GM19043 (cell line): ENCODE results near the gene MRPS27.

Source experiments
- ATAC-seq: cut with Tn5 transposase; IDR thresholded peaks from one replicate; pipeline ENCODE4 v1.9.1; 2021; ENCODE audit warnings: low read depth; ENCODE audit not compliant: unreplicated experiment

Gene MRPS27

GRCh38 chr5:72206994-72207393 lies 113.0 kb downstream of the MRPS27 start:
- no peak for ATAC-seq

DNA sequence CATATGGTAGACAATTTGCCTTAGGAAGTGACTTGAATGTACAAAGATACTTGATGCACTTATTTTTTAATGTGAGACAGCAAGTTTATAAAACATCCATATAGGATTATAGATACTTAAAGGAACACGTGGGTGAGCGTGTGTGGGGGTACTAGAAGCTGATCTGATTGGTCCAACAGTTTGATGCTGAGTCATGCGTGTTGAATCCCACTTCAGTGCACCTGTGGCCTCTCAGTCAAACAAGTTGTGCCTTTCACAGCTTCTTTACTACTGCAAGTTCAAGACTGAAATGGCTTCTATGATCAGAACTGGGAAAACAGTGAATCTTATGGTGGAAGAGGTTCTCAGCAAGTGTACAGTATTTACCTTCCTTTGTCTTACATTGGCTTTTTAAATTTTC lies 113.9 kb downstream of the MRPS27 start:
- no peak for ATAC-seq

DNA sequence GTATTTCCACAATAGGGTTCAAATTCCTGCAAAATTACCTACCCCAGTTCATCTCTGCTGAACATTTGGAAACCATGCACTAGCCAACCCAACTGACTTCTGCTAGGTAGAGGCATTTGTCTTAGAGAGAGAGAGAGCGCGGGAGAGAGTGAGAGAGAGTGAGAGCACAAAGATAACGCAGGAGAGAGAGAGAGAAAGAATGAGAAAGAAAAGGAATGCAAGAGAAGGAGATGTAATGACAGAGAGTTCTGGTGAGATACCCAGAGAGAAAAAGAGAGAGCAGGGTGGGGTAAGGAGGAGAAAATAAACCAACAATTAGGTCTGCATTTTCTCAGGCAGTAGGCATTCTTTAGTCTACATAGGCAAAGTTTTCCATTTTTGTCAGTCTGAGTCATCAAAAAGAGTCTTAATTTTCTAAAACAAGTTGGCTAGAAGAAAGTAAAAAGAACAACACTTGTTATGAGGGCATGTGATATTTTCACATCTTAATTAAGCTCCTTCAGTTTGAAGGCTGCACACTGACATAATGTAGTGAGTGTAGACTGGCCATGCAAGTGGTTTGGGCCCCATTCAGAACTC lies 114.5 kb downstream of the MRPS27 start:
- no peak for ATAC-seq

- no peak for ATAC-seq
Observed at GRCh38 chr5:72204946-72205345, 115.1 kb downstream of the MRPS27 start.

GRCh38 chr5:72203251-72203845 lies 116.7 kb downstream of the MRPS27 start:
- no peak for ATAC-seq

GRCh38 chr5:72202331-72202825 lies 117.7 kb downstream of the MRPS27 start:
- ATAC-seq: no peak

- no peak for ATAC-seq
Observed at GRCh38 chr5:72199681-72200080, 120.4 kb downstream of the MRPS27 start.

DNA sequence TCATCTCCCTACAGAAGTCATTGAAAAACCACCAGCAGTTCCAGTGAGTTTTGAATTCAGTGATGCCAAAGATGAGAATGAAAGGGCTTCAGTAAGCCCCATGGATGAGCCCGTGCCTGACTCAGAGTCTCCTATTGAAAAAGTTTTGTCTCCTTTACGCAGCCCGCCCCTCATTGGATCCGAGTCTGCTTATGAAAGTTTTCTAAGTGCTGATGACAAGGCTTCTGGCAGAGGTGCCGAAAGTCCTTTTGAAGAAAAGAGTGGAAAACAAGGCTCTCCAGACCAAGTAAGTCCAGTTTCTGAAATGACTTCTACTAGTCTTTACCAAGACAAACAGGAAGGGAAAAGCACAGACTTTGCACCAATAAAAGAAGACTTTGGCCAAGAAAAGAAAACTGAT lies 122.6 kb downstream of the MRPS27 start:
- no peak for ATAC-seq

- no peak for ATAC-seq
Observed at GRCh38 chr5:72195581-72195980, 124.5 kb downstream of the MRPS27 start.

DNA sequence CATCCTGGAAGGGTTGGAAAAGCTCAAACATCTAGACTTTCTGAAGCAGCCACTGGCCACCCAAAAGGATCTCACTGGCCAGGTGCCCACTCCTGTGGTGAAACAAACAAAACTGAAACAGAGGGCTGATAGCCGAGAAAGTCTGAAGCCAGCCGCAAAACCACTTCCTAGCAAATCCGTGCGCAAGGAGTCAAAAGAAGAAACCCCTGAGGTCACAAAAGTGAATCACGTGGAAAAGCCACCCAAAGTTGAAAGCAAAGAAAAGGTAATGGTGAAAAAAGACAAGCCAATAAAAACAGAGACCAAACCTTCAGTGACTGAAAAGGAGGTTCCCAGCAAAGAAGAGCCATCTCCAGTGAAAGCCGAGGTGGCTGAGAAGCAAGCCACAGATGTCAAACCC lies 125.2 kb downstream of the MRPS27 start:
- ATAC-seq: peak; percentile 97

- no peak for ATAC-seq
Observed at GRCh38 chr5:72191404-72191803, 128.6 kb downstream of the MRPS27 start.

DNA sequence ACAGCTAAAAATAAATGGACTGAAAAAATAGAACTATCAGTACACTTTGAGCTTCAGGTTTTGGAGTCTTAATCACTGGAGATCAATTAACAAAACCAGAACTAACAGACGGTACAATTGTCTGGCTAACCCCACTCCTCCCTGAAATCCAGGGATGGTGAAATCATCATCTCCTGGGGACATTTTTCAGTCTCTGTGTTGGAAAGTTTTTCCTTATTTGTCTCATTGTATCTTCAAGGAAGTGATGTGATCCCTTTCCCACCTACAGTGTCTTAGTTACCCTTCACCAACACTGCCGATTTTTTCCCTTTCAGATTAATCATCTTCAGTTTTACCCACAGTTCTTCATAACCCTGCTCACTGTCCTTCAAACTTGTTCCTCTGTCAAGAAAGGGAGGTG lies 130.9 kb downstream of the MRPS27 start:
- ATAC-seq: no peak

DNA sequence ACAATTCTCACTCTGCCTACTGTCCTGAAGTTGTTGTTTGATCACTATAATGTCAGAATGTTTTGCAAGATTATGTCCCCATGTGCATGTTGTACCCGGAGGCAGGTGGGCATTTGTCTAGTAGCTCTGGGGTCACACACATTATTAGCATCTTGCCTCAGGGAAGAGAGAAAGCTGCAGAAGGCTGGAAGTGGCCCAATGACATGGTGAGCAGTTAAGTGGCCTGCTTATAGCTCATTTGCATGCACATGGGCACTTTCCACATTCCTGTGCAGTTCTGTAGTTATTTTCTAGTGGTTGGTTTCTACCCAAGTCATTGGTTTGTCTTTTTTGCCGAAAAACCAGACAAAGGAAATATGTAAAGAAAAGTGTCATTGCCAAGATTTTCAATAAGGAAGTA lies 131.9 kb downstream of the MRPS27 start:
- ATAC-seq: no peak

DNA sequence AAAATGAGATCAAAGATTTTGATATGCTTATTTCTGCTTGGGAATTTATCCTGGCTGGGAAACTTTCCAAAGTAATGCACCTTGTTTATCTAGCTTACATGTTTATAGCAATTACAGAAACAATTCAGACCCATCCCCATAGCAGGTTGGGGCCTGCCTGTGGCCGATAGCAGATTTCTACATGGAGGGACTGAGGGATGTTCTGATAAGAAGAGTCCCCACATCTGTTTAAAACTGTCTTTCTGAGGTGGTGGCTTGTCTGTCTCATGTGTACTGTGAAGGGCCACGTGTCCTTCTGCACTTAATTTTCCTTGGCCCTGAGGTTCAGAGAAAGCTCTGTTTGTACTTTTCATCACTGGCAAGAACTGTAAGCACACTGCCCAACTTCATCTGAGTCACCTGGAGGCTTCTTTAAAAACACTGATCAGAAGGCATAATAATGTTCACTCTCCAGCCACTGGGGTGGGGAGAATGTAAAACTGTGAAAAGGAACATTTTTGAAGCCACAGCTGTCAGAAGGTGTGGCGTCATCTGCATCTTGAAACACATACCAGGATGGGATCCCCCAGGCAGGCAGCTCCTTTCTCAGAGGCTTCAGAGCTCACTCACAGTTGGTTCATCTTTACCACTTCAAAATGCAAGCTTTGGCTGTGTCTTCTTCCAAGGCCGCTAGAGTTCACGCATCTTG lies 132.5 kb downstream of the MRPS27 start:
- ATAC-seq: no peak

- ATAC-seq: no peak
Observed at GRCh38 chr5:72185496-72186329, 134.3 kb downstream of the MRPS27 start.

GRCh38 chr5:72184408-72184807 lies 135.6 kb downstream of the MRPS27 start:
- no peak for ATAC-seq

DNA sequence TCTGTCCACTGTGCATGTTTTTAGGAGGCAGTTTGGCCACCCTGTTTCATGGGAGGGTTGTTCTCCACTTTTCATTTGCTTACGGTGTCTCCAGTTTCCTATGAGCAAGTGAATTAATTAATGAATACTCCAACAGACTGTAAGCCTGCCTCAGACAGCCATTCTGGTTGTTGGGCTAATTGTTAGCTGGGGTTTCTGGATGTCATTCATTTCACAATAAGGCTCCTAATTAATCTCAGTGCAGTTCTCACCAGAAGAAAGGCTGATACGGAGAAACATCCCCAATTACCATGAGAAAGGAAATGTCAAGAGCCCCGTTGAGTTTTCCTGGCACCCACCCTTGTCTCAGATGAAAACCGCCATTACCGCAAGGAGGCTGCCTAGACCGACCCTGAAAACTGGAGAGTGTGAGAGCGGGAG lies 136.9 kb downstream of the MRPS27 start:
- no peak for ATAC-seq

DNA sequence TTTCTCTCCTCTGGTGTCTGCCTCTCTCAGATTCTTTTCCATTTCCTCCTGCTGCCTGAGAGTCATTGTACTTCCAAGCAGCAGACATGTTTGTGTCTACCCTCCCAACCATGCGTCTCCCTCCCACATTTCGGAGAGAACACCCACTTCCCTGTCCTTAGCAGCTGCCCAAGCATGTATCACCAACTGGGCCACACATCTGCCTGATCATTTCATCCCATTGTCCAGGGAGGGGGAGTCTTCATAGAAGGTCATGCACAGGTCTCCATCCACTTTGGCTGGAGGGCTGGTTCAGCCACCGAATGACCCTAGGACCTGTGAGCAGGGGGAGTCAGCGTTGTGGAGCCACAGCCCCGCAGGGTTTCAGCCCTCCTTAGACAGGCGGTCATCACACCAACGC lies 137.4 kb downstream of the MRPS27 start:
- ATAC-seq: no peak

GRCh38 chr5:72180925-72181324 lies 139.1 kb downstream of the MRPS27 start:
- no peak for ATAC-seq

GRCh38 chr5:72179816-72180440 lies 140.1 kb downstream of the MRPS27 start:
- ATAC-seq: no peak
